Adipose tissue (tissue), 3 donors: Measurements from ENCODE around the gene THTPA. TPM values are rescaled to one million over a fixed set of nuclear protein-coding genes. Genes with fewer than 3 reads are reported as not detected.
"Not testable (repeated sequence)": the region's sequence is repeated elsewhere in the genome, so short reads cannot be mapped to it uniquely, and the experiment has no call there.

Experiments
- H3K27ac ChIP-seq: one replicate; pipeline ENCODE4 v1.5.1; 2013; ENCODE audit warnings: low read depth, low read length
- WGBS, 3 donors: extraction: QIAGEN DNeasy Blood & Tissue Kit; methylation state at CpG; one replicate each; pipeline ENCODE4 v1.1.7; 2013; 5-methylcytosine and 5-hydroxymethylcytosine counted together
- polyA plus RNA-seq, 3 donors: library from polyadenylated mRNA; stranded (reverse); fragments of 200-250 nt; gene quantifications; one replicate each; pipeline ENCODE4 v1.2.3, GENCODE V29; 2013
- donor health status: healthy with polysubstance abuse.
- donor health status: Bipolar disorder and iron deficiency.
- donor health status: healthy.

The THTPA gene
- polyA plus RNA-seq, 3 donors = 8.2 to 22.1 (median 18.3) TPM

DNA sequence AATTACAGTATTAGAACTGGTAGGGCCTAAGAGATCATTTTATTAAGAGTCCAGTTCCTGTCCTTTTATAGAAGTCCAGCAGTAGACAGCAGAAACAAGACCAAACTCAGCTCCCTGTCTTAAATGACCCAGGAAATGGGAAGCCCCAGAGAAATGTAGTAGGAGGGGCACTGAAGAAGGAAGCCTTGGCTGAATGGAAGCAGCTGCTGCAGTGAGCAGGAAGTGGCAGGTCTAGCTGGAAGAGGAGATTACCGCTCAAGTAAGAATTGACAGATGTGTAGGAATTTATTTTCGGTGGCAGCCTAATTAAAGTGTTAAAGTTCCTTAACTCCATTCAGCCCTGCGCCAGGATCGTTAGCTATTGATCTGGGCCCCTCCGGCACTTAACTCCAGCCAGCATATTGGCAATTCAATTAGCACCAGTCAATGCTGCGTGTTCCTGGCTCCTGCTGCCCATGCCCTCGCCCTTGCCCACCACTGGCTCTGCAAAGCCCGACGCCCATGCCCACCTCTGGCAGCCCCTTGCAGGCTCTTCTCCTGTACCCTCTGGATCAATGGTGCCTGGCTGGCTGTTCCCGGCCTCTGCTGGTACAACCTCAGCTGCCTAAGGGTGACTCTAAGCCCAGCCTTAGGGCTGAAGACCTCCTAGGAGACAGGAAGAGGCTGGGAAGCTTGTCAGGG, 25.6 kb upstream of the THTPA start:
- no peak overlapping the region for H3K27ac ChIP-seq
- WGBS, 3 donors = 61 to 67% (median 66%) methylated on average over 10 of the region's 10 CpGs

DNA sequence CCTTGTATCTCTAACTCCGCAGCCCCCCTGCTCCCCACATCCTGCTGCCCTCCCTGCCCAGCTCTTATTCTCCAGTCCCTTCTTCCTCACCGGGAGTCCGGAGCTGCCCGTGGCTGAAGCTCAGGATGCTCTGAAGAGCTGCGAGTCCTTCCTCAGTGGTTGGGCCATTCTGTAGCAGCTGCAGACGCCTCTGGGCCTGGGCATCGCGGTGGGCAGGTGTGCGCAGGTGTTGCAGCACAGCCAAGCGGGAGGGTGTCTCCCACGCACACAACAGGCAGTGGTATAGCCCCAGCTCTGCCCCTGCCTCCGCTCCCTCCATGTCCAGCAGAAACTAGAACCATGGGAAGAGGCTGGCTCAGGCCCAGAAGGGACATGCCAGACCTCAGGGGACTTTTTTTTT, 24.7 kb upstream of the THTPA start:
- H3K27ac ChIP-seq = no peak overlapping the region
- WGBS, 3 donors = 91 to 95% (median 94%) methylated on average over 12 of the region's 12 CpGs

GRCh38 chr14:23532658-23533057, 23.4 kb upstream of the THTPA start:
- H3K27ac ChIP-seq = no peak overlapping the region
- 86 to 97% (median 92%) methylated on average over 7 of the region's 7 CpGs for WGBS, 3 donors

- 91 to 94% (median 93%) methylated on average over 16 of the region's 16 CpGs for WGBS, 3 donors
- no peak overlapping the region for H3K27ac ChIP-seq
These were observed 22.2 kb upstream of the THTPA start for GRCh38 chr14:23533652-23534435.

DNA sequence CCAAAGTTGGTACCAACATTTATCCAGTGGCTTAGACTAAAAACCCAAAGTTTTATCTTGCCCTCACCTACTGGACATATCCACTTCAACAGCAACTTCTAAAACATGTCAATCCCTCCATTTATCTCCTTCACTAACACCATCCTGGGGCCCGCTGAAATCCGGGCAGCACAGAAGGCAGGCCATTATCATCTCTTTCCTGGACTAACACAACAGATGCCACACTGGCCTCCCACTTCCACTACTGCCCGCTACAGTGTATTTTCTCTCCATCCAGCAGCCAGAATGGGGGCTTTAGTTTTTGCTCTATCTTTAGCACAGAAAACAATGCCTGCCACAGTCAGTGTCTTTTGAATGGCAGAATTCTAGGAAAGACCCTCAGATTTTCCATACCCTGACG, 20.1 kb upstream of the THTPA start:
- 80 to 88% (median 88%) methylated on average over 4 of the region's 4 CpGs for WGBS, 3 donors
- no peak overlapping the region for H3K27ac ChIP-seq

GRCh38 chr14:23536494-23536893, 19.6 kb upstream of the THTPA start:
- 88 to 90% (median 89%) methylated on average over 2 of the region's 2 CpGs for WGBS, 3 donors
- H3K27ac ChIP-seq = no peak overlapping the region

GRCh38 chr14:23536906-23537305, 19.2 kb upstream of the THTPA start:
- not testable (repeated sequence) for H3K27ac ChIP-seq
- 83 to 89% (median 89%) methylated on average over 6 of the region's 6 CpGs for WGBS, 3 donors

GRCh38 chr14:23537351-23538049, 18.6 kb upstream of the THTPA start:
- WGBS, 3 donors = 59 to 65% (median 65%) methylated on average over 13 of the region's 13 CpGs
- H3K27ac ChIP-seq = no peak overlapping the region

- 70 to 73% (median 72%) methylated on average over 10 of the region's 10 CpGs for WGBS, 3 donors
- H3K27ac ChIP-seq = no peak overlapping the region
These were observed 17.9 kb upstream of the THTPA start for GRCh38 chr14:23538050-23538718.

GRCh38 chr14:23538785-23539184, 17.3 kb upstream of the THTPA start:
- 49 to 61% (median 54%) methylated on average over 7 of the region's 7 CpGs for WGBS, 3 donors
- no peak overlapping the region for H3K27ac ChIP-seq

GRCh38 chr14:23539248-23540140, 16.6 kb upstream of the THTPA start:
- WGBS, 3 donors = 40 to 45% (median 44%) methylated on average over 10 of the region's 10 CpGs

GRCh38 chr14:23540141-23540469, 16.0 kb upstream of the THTPA start:
- 83 to 92% (median 90%) methylated on average over 4 of the region's 4 CpGs for WGBS, 3 donors
- H3K27ac ChIP-seq = no peak overlapping the region

More at GRCh38 chr14:23539248-23540140, 16.6 kb upstream of the THTPA start:
- no peak overlapping the region for H3K27ac ChIP-seq

DNA sequence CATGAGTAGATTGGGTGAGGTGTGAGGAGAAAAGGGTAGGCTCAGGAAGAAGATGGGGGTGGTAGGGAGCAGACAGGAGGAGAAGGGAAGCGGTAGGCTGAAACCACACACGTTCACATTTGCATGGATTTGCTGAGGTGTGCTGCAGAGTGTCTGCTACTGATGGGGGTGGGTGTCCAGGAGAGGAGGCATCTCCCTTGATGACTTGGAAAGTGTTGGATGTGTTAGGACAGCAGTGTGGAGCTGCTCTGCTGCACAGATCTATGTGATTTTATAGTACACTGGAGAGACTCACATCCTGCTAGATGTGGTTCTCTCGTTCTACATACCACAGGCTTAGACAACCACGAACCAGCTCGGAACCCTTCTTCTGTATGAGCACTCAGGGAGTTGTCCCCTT, 13.8 kb upstream of the THTPA start:
- WGBS, 3 donors = 81 to 85% (median 82%) methylated on average over 5 of the region's 5 CpGs
- no peak overlapping the region for H3K27ac ChIP-seq

GRCh38 chr14:23543403-23543802, 12.7 kb upstream of the THTPA start:
- 88 to 96% (median 96%) methylated on average over 5 of the region's 5 CpGs for WGBS, 3 donors
- no peak overlapping the region for H3K27ac ChIP-seq

GRCh38 chr14:23544511-23545447, 11.3 kb upstream of the THTPA start:
- H3K27ac ChIP-seq = no peak overlapping the region
- WGBS, 3 donors = 44 to 62% (median 48%) methylated on average over 25 of the region's 25 CpGs

- 63 to 86% (median 72%) methylated on average over 4 of the region's 4 CpGs for WGBS, 3 donors
- H3K27ac ChIP-seq = no peak overlapping the region
These were observed 10.2 kb upstream of the THTPA start for GRCh38 chr14:23545740-23546365.
